ENCODE results near the gene UMPS.
A peak's percentile ranks its signal among the peaks of the same experiment; 100 is the strongest.
"Not testable (repeated sequence)": the region's sequence is repeated elsewhere in the genome, so short reads cannot be mapped to it uniquely, and the experiment has no call there.

Gene UMPS

DNA sequence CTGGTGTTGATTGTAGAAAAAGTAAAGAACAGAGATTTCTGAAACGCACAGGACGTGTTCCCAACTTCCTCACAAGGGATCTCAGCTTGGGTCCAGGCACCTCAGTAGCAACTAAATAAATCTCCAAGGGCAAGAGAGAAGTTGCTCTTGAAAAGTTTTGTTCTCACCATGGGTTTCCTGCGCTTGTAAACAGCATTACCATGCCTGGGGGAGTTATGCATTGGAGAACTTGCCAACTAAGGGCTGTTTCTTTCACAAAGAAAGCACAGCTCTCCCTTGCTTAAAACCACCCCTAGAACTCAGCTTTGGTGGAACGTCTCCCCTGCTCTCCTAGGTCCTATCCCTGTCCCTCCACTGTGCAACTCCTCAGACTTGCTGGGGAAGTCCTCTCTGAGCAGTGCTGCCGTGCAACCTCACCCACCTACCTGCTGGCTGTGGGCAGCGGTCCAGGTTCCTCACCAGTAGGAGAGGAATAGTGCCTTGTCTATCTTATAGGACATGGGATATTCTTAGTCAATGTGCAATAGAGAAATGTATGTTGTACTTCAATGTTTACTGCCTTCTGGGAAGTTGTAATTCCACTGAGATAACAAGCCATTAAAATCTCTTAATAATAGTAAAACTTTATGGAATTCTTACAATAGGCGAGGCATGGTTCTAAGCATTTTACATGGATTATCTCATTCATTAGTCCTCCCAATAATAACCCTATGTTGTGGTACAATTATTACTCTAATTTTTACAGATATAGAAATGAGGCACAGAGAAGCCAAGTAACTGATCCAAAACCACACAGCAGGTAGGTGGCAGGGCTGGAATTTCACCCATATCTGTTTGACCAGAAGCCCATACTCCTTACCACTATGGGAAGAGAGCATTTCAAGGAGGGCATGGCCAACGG, 51.5 kb downstream of the UMPS start:
- no peak for DNase-seq (ENCODE audit: low read depth)
- H3K4me3 ChIP-seq (ENCODE audit: control insufficient read depth, low read depth, low read length): no peak overlapping the region
- TF ChIP-seq, protein P1, sequence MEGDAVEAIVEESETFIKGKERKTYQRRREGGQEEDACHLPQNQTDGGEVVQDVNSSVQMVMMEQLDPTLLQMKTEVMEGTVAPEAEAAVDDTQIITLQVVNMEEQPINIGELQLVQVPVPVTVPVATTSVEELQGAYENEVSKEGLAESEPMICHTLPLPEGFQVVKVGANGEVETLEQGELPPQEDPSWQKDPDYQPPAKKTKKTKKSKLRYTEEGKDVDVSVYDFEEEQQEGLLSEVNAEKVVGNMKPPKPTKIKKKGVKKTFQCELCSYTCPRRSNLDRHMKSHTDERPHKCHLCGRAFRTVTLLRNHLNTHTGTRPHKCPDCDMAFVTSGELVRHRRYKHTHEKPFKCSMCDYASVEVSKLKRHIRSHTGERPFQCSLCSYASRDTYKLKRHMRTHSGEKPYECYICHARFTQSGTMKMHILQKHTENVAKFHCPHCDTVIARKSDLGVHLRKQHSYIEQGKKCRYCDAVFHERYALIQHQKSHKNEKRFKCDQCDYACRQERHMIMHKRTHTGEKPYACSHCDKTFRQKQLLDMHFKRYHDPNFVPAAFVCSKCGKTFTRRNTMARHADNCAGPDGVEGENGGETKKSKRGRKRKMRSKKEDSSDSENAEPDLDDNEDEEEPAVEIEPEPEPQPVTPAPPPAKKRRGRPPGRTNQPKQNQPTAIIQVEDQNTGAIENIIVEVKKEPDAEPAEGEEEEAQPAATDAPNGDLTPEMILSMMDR (conservative IDR thresholded peaks at IDR 0.05; ENCODE audit: control insufficient read depth, insufficient read depth, low read depth, low read length): no peak

DNA sequence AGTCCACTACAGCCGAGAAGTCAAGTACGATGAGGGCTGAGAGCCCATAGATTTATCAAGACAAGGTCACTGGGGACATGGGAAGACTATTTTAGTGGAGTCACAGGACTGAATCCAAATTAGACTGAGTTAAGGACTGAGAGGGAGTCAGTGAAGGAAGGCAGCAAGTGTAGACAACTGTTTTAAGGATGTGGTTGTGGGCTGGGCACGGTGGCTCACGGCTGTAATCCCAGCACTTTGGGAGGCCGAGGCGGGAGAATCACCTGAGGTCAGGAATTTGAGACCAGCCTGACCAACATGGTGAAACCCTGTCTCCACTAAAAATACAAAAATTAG, 52.1 kb downstream of the UMPS start:
- not testable (repeated sequence) for H3K4me3 ChIP-seq (ENCODE audit: control insufficient read depth, low read depth, low read length); DNase-seq (ENCODE audit: low read depth)

DNA sequence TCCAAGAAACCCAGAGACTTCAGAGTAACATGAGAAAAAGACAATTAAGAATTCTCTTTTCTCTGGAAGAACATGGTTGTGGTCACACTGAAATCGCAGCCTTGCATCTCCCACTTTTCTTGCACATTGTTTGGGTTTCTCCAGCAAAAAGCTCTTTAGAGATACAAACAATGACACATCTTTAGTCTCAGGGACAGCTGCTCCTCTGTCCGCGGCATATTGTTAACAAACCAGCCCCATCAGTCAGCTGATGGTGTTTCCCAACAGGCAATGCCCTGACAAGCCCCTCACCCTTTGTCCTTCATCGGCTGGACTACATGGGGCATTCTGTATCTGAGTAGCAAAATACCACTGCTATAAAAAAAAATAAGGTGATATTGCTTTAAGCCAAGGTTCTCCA, 53.4 kb downstream of the UMPS start:
- no peak for DNase-seq (ENCODE audit: low read depth)
- TF ChIP-seq, protein P1 (conservative IDR thresholded peaks at IDR 0.05; ENCODE audit: control insufficient read depth, insufficient read depth, low read depth, low read length): no peak
- H3K4me3 ChIP-seq (ENCODE audit: control insufficient read depth, low read depth, low read length): no peak overlapping the region

DNA sequence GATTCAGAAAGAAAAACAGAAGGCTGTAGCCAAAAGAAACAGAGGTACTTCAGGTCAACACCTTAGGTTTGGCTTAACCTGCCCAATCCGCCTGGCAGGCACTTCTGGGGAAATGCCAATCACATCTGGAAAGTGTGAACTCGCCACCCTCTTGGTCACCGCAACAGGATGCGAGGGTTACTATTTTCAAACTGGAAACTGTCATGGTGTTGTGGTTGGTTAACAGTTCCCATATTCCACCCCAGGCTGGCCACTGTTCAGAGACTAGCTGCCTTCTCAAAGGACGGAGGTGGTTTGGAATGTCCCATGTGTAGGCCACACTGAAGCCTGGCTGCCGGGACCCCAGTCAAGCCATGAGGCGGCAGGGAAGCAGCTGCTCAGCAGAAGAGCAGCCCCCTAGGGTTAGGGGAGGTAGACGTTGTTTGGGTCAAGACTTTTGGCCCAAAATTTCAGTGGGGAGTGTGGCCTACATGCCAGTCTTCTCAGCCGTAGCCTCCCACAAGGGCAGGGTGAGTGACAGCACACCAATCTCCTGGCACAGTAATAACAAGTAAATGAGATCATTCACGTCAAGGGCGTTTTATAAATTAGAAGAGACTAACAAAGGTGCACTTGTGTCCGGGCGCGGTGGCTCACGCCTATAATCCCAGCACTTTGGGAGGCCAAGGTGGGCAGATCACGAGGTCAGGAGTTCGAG, 54.6 kb downstream of the UMPS start:
- DNase-seq (ENCODE audit: low read depth): no peak

DNA sequence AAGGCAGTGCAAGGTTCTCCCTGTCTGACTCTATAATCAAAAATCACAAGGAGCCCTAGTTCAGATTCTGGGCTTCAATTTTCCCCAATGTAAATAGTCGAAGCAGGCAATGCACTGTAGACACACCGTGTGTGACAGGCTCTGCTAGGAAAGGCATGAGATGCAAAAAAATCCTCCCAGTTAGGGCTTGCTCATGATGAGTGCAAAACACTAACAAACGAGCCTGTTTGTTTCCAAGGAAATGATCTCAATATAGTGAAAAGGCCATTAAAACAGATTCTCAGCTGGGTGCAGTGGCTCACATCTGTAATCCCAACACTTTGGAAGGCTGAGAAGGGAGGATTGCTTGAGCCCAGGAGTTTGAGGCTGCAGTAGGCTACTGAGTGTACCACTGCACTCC, 55.7 kb downstream of the UMPS start:
- TF ChIP-seq, protein P1 (conservative IDR thresholded peaks at IDR 0.05; ENCODE audit: control insufficient read depth, insufficient read depth, low read depth, low read length): no peak
- H3K4me3 ChIP-seq (ENCODE audit: control insufficient read depth, low read depth, low read length): no peak overlapping the region
- no peak for DNase-seq (ENCODE audit: low read depth)

More for the DNA sequence above, 54.6 kb downstream of the UMPS start:
- TF ChIP-seq, protein P1 (conservative IDR thresholded peaks at IDR 0.05; ENCODE audit: control insufficient read depth, insufficient read depth, low read depth, low read length): no peak
- no peak overlapping the region for H3K4me3 ChIP-seq (ENCODE audit: control insufficient read depth, low read depth, low read length)

DNA sequence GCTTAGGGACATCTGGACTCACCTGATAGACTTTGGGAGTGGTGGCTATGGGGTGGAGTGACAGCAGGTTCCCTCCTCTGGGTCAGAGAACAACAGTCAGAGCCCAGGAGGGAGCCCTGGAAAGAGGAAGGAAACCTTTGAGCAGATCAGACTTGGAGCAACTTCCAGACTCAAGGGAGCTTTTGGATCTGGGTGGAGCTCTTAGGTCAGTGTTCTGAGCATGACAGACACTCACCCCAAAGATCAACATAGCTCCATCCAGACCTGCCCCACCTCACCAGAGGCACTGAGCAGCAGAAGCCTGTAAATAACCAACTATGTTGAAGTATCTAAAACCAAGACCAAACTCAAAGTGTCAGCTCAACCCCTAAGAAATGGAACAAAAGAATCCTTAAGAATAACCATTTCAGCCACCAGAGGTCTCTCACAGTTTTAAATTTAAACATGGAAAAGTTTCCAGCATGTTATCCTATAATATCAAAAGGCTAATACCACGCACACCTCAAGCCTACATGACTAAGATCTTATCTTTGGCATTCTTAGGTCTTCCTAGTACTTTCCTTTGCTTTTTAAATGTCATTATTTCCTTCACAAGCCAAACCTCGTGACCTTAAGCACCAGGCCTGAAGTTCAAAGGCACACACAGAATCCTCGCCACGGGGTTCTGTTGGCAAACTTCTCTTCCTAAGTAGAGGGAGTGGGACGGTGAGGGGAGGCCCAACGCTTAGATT, 56.4 kb downstream of the UMPS start:
- DNase-seq (ENCODE audit: low read depth): peak; percentile 69
- TF ChIP-seq, protein P1 (conservative IDR thresholded peaks at IDR 0.05; ENCODE audit: control insufficient read depth, insufficient read depth, low read depth, low read length): peak; percentile 52

More for the DNA sequence above, 56.4 kb downstream of the UMPS start:
- no peak overlapping the region for H3K4me3 ChIP-seq (ENCODE audit: control insufficient read depth, low read depth, low read length)
